Activated CD8-positive, alpha-beta T cell treated with anti-CD3 and anti-CD28 coated beads for 36 hours (primary cell): ENCODE measurements around the gene ALDH1A1. TPM values are rescaled to one million over a fixed set of nuclear protein-coding genes. Genes with fewer than 3 reads are reported as not detected.

Experiments
- ATAC-seq: fragments of 200-7000 bp; cut with Tn5 transposase; one replicate; pipeline ENCODE4 v1.10.0; 2021; ENCODE audit warnings: mild to moderate bottlenecking, moderate library complexity
- CTCF ChIA-PET: fragments of 350-600 bp; sonication (Branson Sonifier 250); formaldehyde crosslinking; loops from one replicate; lab custom pipeline; 2021; ENCODE audit warnings: antibody characterized with exemption; lab: Charles Lee
- POLR2A ChIA-PET: fragments of 350-600 bp; sonication (Branson Sonifier 250); formaldehyde crosslinking; loops from one replicate; lab custom pipeline; 2021; ENCODE audit warnings: antibody characterized with exemption; lab: Charles Lee
- DNase-seq: peaks from one replicate; pipeline ENCODE4 v3.0.0-alpha.2; 2020
- H3K27ac Mint-ChIP-seq: one replicate; pipeline ENCODE4 v1.8.0; 2021; ENCODE audit warnings: mild to moderate bottlenecking, mixed read lengths
- H3K27me3 Mint-ChIP-seq: one replicate; pipeline ENCODE4 v1.8.0; 2021; ENCODE audit warnings: mixed read lengths
- H3K36me3 Mint-ChIP-seq: one replicate; pipeline ENCODE4 v1.8.0; 2021; ENCODE audit warnings: low read depth, mixed read lengths
- H3K4me1 Mint-ChIP-seq: one replicate; pipeline ENCODE4 v1.8.0; 2021; ENCODE audit warnings: low read depth, mixed read lengths
- H3K4me3 Mint-ChIP-seq: one replicate; pipeline ENCODE4 v1.8.0; 2021; ENCODE audit warnings: mild to moderate bottlenecking, moderate library complexity, mixed read lengths
- H3K9me3 Mint-ChIP-seq: one replicate; pipeline ENCODE4 v1.8.0; 2021; ENCODE audit warnings: mixed read lengths
- intact Hi-C: fragments of 100-400 bp; cut with micrococcal nuclease; formaldehyde crosslinking; loops from one replicate; pipeline ENCODE4 v1.10.0; 2022
- total RNA-seq, 2 experiments: library from RNA; stranded (reverse); gene quantifications; one replicate each; pipeline ENCODE4 v1.2.3, GENCODE V29; 2021
- TF ChIP-seq, protein P1 (sequence below): fragments of 200-600 bp; IDR thresholded peaks from one replicate; pipeline ENCODE4 v1.8.0; 2022; ENCODE audit warnings: antibody characterized with exemption, mild to moderate bottlenecking

Gene ALDH1A1
- total RNA-seq, 2 experiments from 2014 or later = not detected

DNA sequence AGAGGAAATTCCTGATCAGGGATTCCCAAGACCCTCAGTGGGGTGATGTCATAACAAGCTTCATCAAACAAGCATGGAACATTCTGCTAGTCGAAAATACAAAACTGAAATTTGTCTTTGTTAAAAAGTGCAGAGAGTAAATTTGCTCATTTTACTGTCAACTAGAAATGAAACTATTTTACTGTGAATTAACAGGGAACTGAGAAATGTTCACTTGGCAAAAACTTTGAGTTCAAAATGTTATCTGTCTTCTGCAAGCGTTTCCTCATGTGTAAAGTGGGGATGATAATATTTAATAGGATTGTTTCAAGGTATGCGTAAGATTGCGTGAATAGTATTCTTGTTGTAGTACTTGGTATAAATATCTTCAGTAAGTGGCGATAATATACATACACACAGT, 45.4 kb downstream of the ALDH1A1 start:
- intact Hi-C loops = no loop called here
- Mint-ChIP-seq H3K36me3 (no peaks in the 10 kb centered on the region), H3K4me3 (no peak overlapping the region), H3K27ac (no peak overlapping the region), H3K4me1 (no peaks in the 10 kb centered on the region), H3K9me3 (no peaks in the 10 kb centered on the region), H3K27me3 (peaks cover 1% of the 10 kb centered on the region)
- ChIA-PET CTCF (interaction anchor here (1.0 kb wide), 1 partner anchor 36 kb away, joined by 3 read pairs; no protein-coding TSS in a partner anchor), POLR2A (no interaction called here)
- no peak for ATAC-seq
- TF ChIP-seq, protein P1, sequence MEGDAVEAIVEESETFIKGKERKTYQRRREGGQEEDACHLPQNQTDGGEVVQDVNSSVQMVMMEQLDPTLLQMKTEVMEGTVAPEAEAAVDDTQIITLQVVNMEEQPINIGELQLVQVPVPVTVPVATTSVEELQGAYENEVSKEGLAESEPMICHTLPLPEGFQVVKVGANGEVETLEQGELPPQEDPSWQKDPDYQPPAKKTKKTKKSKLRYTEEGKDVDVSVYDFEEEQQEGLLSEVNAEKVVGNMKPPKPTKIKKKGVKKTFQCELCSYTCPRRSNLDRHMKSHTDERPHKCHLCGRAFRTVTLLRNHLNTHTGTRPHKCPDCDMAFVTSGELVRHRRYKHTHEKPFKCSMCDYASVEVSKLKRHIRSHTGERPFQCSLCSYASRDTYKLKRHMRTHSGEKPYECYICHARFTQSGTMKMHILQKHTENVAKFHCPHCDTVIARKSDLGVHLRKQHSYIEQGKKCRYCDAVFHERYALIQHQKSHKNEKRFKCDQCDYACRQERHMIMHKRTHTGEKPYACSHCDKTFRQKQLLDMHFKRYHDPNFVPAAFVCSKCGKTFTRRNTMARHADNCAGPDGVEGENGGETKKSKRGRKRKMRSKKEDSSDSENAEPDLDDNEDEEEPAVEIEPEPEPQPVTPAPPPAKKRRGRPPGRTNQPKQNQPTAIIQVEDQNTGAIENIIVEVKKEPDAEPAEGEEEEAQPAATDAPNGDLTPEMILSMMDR = no peak
- no peak for DNase-seq

DNA sequence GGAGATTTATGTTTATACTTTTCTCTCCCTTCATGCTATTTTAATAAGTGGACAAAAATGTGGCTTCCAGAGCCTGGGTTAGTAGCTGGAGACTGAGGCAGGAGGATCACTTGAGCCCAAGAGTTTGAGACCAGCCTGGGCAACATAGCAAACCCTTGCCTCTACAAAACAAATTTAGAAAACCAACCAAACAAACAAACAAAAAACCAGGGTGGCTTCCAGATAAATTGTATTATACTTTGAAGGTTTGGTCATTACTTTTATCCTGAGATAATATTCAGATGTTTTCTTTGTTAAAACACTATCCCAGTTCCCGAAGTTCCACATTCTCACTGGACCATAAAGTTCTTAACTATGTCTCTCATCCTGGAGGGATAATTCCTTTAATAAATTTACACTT, 46.0 kb downstream of the ALDH1A1 start:
- ATAC-seq (no peak), DNase-seq (no peak)
- no peak overlapping the region for H3K4me3 Mint-ChIP-seq
- H3K27me3 Mint-ChIP-seq = peaks cover 3% of the 10 kb centered on the region
- no peak overlapping the region for H3K27ac Mint-ChIP-seq
- H3K4me1 Mint-ChIP-seq = no peaks in the 10 kb centered on the region
- intact Hi-C loops = no loop called here
- H3K36me3 Mint-ChIP-seq = no peaks in the 10 kb centered on the region
- TF ChIP-seq, protein P1 = no peak
- H3K9me3 Mint-ChIP-seq = no peaks in the 10 kb centered on the region
- ChIA-PET CTCF (interaction anchor here (1.0 kb wide), 1 partner anchor 36 kb away, joined by 3 read pairs; no protein-coding TSS in a partner anchor), POLR2A (interaction anchor here (0.6 kb wide), 1 partner anchor 583 kb away, joined by 3 read pairs; no protein-coding TSS in a partner anchor)

DNA sequence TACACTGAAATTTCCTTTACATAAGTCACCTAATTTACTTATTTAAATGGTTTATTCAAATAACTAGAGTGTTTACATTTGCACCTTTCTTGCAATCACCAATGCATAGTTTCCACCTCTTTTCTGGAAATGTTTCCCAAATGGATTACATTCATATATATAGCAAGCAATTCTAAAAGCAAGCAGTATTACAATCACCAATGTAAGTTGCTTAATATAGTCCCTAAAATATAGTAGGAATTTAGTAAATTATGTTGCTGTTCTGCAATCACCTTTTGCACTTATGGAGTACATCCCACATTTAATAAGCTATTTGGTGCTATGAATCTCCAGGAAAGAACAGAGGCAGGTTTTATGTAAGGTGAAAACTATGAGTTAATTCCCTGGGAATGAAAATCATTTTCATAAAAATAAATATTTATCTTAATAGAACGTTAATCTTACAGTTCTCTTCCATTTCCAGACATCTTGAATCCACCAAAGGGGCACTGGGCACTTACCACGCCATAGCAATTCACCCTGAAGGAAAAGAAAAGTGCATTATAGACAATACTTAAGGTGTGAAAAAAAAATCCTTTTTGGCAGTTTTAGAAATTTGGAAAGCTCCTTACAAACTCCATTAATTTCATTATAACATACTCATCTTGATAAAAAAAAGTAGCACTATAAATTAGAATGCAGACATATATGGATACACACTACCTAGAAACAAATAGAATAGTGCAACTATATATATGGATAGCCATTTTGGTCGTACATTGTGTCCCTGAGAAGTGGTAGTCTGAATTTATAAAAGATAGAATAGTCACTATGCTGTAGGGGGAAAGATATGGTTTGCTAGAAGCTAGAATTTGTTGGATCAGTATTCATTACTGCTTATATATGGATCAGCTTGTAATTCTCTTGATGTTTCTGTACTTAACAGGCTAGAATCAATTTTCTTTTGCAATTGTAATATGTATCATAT, 47.1 kb downstream of the ALDH1A1 start:
- no peak for DNase-seq
- Mint-ChIP-seq H3K27ac (no peak overlapping the region), H3K4me1 (no peaks in the 10 kb centered on the region), H3K36me3 (no peaks in the 10 kb centered on the region), H3K9me3 (no peaks in the 10 kb centered on the region), H3K27me3 (peaks cover 5% of the 10 kb centered on the region), H3K4me3 (no peak overlapping the region)
- intact Hi-C loops = no loop called here
- ATAC-seq = no peak
- ChIA-PET POLR2A (no interaction called here), CTCF (no interaction called here)
- TF ChIP-seq, protein P1 = no peak

DNA sequence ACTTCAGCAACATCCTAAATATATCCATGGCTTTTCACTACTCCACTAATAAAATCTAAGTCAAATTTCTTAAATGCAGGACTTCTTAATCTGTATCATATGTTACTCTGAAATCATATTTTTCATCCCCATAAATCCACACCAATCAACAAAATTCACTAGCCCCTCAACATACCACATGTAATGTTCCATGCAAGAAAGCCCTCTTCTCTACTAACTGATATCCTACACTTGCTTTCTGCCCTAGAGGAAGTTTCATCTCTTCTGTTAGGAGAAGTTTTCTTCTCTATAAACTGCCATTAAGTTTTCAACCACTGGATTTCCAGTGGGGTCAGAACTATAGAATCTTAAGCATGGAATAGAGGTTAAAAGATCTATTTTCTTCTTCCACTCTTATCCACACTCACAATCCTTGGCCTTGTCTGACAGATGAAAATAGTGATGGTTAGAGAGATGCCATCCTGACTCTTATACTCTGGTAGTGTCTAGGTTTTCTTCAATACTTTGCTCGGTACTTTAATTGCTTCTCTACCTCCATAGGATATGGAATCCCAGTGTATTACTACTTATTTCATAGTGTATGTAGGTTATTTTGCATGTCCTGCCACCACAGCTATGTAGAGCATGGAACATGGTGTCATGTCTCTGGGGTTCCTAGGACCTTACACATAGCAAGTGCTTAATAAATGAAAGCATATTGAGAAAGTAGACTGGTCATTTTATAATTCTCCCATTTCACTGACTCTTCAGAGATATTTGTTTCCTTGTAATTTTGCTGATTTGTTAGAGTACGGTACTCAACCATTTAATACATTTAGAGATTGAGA, 48.4 kb downstream of the ALDH1A1 start:
- no peak for DNase-seq
- H3K27me3 Mint-ChIP-seq = peaks cover 5% of the 10 kb centered on the region
- CTCF ChIA-PET = no interaction called here
- TF ChIP-seq, protein P1 = no peak
- no peak for ATAC-seq
- POLR2A ChIA-PET = no interaction called here
- intact Hi-C loops = no loop called here
- H3K9me3 Mint-ChIP-seq = no peaks in the 10 kb centered on the region
- H3K4me3 Mint-ChIP-seq = no peak overlapping the region
- no peaks in the 10 kb centered on the region for H3K36me3 Mint-ChIP-seq
- H3K4me1 Mint-ChIP-seq = no peaks in the 10 kb centered on the region
- H3K27ac Mint-ChIP-seq = no peak overlapping the region
